SU-DHL-6 (cell line): ENCODE measurements around the gene KREMEN1.

Source experiments
- CTCF ChIP-seq: fragments of 200-600 bp; sonication (generic); IDR thresholded peaks from one replicate; pipeline ENCODE4 v1.5.1; 2017; ENCODE audit warnings: antibody characterized with exemption, mild to moderate bottlenecking, low read length, moderate library complexity; ENCODE audit not compliant: insufficient read depth, poor library complexity, severe bottlenecking
- EZH2phosphoT487 ChIP-seq: fragments of 200-600 bp; sonication (generic), shearing (Covaris generic); conservative IDR thresholded peaks from 2 replicates; pipeline ENCODE4 v1.6.1; 2018; ENCODE audit warnings: mild to moderate bottlenecking, antibody characterized with exemption, low read length, moderate library complexity, mixed read lengths

GRCh38 chr22:29154364-29155048, 81.7 kb downstream of the KREMEN1 start:
- TF ChIP-seq CTCF: peak; percentile 97
- TF ChIP-seq EZH2phosphoT487: no peak
